WERI-Rb-1 (cell line): ENCODE data around the gene FAM177A1.

Experiments
- DNase-seq: peaks from one replicate; pipeline ENCODE4 v3.0.0-alpha.2; 2020
- H3K27ac ChIP-seq: fragments of 250-450 bp; sonication (Bioruptor Pico); 2 replicates; pipeline ENCODE4 v1.5.1; 2020; ENCODE audit warnings: mild to moderate bottlenecking, moderate library complexity
- H3K27me3 ChIP-seq: fragments of 250-450 bp; sonication (Bioruptor Pico); 2 replicates; pipeline ENCODE4 v1.5.1; 2021; ENCODE audit warnings: mild to moderate bottlenecking, low read depth, moderate library complexity; ENCODE audit not compliant: insufficient read depth, severe bottlenecking
- H3K36me3 ChIP-seq: fragments of 250-450 bp; sonication (Bioruptor Pico); 2 replicates; pipeline ENCODE4 v1.5.1; 2020; ENCODE audit warnings: mild to moderate bottlenecking, moderate library complexity
- H3K4me3 ChIP-seq: 2 replicates; pipeline ENCODE4 v1.5.1; 2011; ENCODE audit warnings: low read depth, mild to moderate bottlenecking, control low read depth, low read length
- H3K9me3 ChIP-seq: fragments of 250-450 bp; sonication (Bioruptor Pico); 2 replicates; pipeline ENCODE4 v1.5.1; 2021; ENCODE audit warnings: mild to moderate bottlenecking, moderate library complexity; ENCODE audit not compliant: severe bottlenecking
- CTCF ChIP-seq: IDR thresholded peaks from 2 replicates; pipeline ENCODE4 v1.5.1; 2011; ENCODE audit warnings: low read depth, mild to moderate bottlenecking, control low read depth, inconsistent platforms, low read length

Gene FAM177A1

GRCh38 chr14:35121887-35122695 lies 76.0 kb downstream of the FAM177A1 start, which contains the start of the genes PPP2R3C and PRORP:
TSS of gene PPP2R3C (minus strand) at chr14:35121990. CDS start at chr14:35121959, 31 bp downstream.
TSS of gene PRORP (plus strand) at chr14:35122552. CDS start at chr14:35123246, 694 bp downstream.
- peak; percentile 92 for DNase-seq
- Histone ChIP-seq H3K4me3 (peak within 1 kb of the TSS; percentile 69), H3K9me3 (no peaks in the 10 kb centered on the region), H3K36me3 (peaks cover 10% of the 10 kb centered on the region), H3K27ac (peak within 1 kb of the TSS; percentile 99), H3K27me3 (no peaks in the 10 kb centered on the region)
- no peak for TF ChIP-seq CTCF

GRCh38 chr14:35122696-35123387 lies 76.8 kb downstream of the FAM177A1 start:
- DNase-seq = no peak
- Histone ChIP-seq H3K9me3 (no peaks in the 10 kb centered on the region), H3K4me3 (peak overlapping the region; percentile 69), H3K36me3 (peaks cover 10% of the 10 kb centered on the region), H3K27me3 (no peaks in the 10 kb centered on the region), H3K27ac (peak overlapping the region; percentile 99)
- no peak for TF ChIP-seq CTCF

- Histone ChIP-seq H3K9me3 (no peaks in the 10 kb centered on the region), H3K27ac (no peak overlapping the region), H3K36me3 (peaks cover 10% of the 10 kb centered on the region), H3K27me3 (no peaks in the 10 kb centered on the region), H3K4me3 (peak overlapping the region; percentile 69)
- DNase-seq = no peak
- no peak for TF ChIP-seq CTCF
These were observed 77.3 kb downstream of the FAM177A1 start for GRCh38 chr14:35123388-35123703.

- H3K27ac ChIP-seq = no peak overlapping the region
- TF ChIP-seq CTCF = no peak
- no peak overlapping the region for H3K4me3 ChIP-seq
- H3K27me3 ChIP-seq = no peaks in the 10 kb centered on the region
- H3K9me3 ChIP-seq = no peaks in the 10 kb centered on the region
- peaks cover 10% of the 10 kb centered on the region for H3K36me3 ChIP-seq
- no peak for DNase-seq
These were observed 78.1 kb downstream of the FAM177A1 start for GRCh38 chr14:35124127-35124526.
